VCaP (cell line): Measurements from ENCODE around the gene EPS8L2.

Experiments
- H3K27ac ChIP-seq: fragments of 450-650 bp; 2 replicates; pipeline ENCODE4 v1.5.1; 2017
- CTCF ChIP-seq: fragments of 450-650 bp; conservative IDR thresholded peaks from 2 replicates; pipeline ENCODE4 v1.5.1; 2017; ENCODE audit warnings: mild to moderate bottlenecking, moderate library complexity

The EPS8L2 gene

GRCh38 chr11:720017-720641, 14.1 kb downstream of the EPS8L2 start:
- no peak for TF ChIP-seq CTCF
- H3K27ac ChIP-seq = no peak overlapping the region

GRCh38 chr11:720642-721246, 14.7 kb downstream of the EPS8L2 start:
- no peak for TF ChIP-seq CTCF
- no peak overlapping the region for H3K27ac ChIP-seq

GRCh38 chr11:721247-721740, 15.3 kb downstream of the EPS8L2 start:
- no peak overlapping the region for H3K27ac ChIP-seq
- no peak for TF ChIP-seq CTCF

GRCh38 chr11:721741-722345, 15.8 kb downstream of the EPS8L2 start:
- no peak for TF ChIP-seq CTCF
- H3K27ac ChIP-seq = no peak overlapping the region

- TF ChIP-seq CTCF = no peak
- H3K27ac ChIP-seq = no peak overlapping the region
These were observed 16.3 kb downstream of the EPS8L2 start for GRCh38 chr11:722346-722811.

- H3K27ac ChIP-seq = no peak overlapping the region
- peak; percentile 72 for TF ChIP-seq CTCF
These were observed 17.3 kb downstream of the EPS8L2 start for GRCh38 chr11:723120-723883.
